GM21367 (cell line): ENCODE data around the gene CRCP.
"Not testable (repeated sequence)": the region's sequence is repeated elsewhere in the genome, so short reads cannot be mapped to it uniquely, and the experiment has no call there.

ENCODE experiments used
- ATAC-seq: cut with Tn5 transposase; IDR thresholded peaks from one replicate; pipeline ENCODE4 v1.9.1; 2021; ENCODE audit not compliant: unreplicated experiment

Gene CRCP

GRCh38 chr7:66114743-66115649 lies at the start of gene CRCP:
Gene CRCP (plus strand): TSS chr7:66114847. CDS start chr7:66114963, 116 bp downstream.
- ATAC-seq = peak; percentile 91

DNA sequence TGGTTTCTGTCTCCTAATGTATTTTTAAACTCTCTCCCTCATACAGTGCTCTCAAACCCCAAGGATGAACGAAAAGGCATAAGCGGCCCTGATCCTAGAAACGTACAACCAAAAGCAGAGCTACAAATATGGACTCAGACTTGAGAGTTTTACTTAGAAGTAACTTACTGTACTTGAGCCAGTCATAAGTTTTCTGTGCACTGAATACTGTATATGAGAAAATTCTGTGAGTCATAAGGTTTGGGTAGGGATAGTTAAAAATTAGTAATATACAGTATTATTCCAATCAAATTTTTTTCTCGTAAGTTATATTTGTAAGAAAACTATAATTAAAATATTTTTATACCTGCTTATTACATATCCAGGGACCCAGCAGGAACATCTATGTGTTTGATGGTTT lies 44.9 kb upstream of the CRCP start:
- no peak for ATAC-seq

- ATAC-seq = no peak
These were observed 44.4 kb upstream of the CRCP start for GRCh38 chr7:66070222-66070621.

- ATAC-seq = not testable (repeated sequence)
These were observed 42.4 kb upstream of the CRCP start for GRCh38 chr7:66072208-66072607.

DNA sequence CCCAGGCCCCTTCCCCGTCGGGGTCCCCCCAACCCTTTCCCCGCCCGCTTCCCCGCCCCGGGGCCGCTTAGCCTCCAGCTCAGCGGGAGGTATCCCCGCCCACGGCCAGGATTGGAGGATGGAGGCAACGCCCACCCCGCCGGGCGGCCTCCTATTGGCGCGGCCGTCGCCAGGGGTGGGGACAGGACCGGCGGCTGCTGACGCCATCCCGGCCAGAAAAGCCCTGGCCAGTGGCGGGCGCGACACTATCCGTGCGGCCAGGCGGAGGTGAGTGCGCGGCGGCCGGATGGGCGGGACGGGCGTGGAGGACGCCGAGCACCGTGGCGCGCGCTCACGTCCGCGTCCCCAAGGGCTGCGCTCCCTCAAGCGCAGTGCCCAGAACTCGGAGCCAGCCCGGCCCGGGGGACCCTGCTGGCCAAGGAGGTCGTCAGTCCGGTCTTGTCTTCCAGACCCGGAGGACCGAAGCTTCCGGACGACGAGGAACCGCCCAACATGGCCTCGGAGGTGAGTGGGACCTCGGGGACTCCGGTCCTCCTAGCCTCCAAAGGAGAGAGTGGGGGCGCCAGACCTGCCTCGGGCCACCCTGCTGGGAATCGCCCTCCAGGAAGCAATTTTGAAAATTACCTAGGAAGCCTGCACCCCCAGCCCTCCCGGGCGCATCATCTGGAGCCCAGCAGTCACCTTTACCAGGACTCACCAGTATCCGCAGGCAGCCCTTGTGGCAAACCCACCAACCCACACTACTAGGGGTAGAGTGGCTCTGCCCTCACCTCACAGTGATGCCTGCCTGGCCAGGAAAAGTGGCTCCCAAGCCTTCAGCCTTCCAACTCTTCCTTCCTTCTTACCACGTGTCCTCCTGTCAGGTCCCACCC lies 38.8 kb upstream of the CRCP start, which contains the start of gene ASL:
ASL (plus strand) TSS at position 230 of the 872 bp plus-strand sequence; CDS start at position 493, 263 bp downstream.
- peak; percentile 96 for ATAC-seq

GRCh38 chr7:66076462-66077329 lies 38.0 kb upstream of the CRCP start:
- no peak for ATAC-seq

DNA sequence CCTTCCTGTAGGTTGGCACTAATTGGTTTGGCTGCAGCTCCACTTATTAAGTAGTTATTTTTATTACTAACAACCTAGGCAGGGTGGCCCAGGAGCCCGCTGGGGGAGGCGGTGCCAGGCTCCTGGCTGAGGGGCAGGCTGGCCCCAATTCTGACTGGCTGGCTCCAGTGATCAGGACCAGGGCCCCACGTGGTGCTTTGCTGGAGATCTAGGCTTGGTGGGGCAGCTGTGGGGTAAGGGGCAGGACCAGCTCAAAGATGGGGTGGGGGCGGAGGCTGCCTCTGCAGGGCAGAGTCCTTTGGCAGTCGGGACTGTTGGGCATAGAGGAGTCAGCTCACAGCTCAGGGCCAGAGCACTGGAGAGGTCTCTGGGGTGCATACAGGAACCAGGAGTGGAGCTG lies 36.6 kb upstream of the CRCP start:
- no peak for ATAC-seq

GRCh38 chr7:66082083-66082482 lies 32.6 kb upstream of the CRCP start:
- no peak for ATAC-seq

- ATAC-seq = no peak
These were observed 31.7 kb upstream of the CRCP start for GRCh38 chr7:66082886-66083415.

DNA sequence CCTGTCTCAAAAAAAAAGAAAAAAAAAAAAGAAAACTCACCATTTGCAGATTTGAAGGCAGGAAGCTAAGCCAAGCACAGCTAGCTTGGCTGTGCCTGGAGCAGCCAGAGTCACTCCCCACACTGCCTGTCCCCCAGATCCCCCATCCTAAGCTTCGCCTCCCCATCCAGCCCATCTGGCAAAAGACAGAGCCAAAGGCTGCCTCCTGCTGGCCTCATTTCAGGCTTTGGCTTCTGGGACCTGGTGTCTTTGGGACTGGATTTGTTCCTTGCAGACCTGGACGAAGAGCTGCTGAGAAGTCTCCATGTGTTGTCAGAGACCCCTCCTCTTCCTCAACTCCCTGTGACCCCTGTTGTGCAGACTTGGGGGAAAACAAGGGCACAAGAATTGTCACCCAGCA lies 31.0 kb upstream of the CRCP start:
- no peak for ATAC-seq

GRCh38 chr7:66088861-66089838 lies 25.5 kb upstream of the CRCP start:
- ATAC-seq = no peak

DNA sequence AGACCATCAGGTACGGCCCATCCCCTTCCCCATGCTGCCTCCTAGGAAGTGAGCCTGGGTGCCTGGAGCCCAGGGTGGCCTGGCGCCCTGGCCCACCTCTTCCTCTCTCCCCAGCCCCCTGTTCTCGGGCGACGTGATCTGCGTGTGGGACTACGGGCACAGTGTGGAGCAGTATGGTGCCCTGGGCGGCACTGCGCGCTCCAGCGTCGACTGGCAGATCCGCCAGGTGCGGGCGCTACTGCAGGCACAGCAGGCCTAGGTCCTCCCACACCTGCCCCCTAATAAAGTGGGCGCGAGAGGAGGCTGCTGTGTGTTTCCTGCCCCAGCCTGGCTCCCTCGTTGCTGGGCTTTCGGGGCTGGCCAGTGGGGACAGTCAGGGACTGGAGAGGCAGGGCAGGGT lies 22.0 kb upstream of the CRCP start:
- no peak for ATAC-seq

- no peak for ATAC-seq
These were observed 19.6 kb upstream of the CRCP start for GRCh38 chr7:66095010-66095409.

DNA sequence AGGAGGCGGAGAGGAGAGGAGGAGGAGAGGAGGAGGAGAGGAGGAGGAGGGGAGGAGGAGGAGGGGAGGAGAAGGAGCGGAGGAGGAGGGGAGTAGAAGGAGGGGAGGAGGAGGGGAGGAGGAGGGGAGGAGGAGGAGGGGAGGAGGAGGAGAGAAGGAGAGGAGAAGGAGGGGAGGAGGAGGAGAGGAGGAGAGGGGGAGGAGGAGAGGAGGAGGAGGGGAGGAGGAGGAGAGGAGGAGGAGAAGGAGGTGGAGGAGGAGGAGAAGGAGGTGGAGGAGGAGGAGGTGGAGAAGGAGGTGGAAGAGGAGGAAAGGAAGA lies 15.5 kb upstream of the CRCP start:
- no peak for ATAC-seq

GRCh38 chr7:66099551-66100407 lies 14.9 kb upstream of the CRCP start:
- ATAC-seq = peak; percentile 84

GRCh38 chr7:66100408-66101050 lies 14.1 kb upstream of the CRCP start:
- no peak for ATAC-seq

- ATAC-seq = not testable (repeated sequence)
These were observed 12.5 kb upstream of the CRCP start for GRCh38 chr7:66102168-66102567.

DNA sequence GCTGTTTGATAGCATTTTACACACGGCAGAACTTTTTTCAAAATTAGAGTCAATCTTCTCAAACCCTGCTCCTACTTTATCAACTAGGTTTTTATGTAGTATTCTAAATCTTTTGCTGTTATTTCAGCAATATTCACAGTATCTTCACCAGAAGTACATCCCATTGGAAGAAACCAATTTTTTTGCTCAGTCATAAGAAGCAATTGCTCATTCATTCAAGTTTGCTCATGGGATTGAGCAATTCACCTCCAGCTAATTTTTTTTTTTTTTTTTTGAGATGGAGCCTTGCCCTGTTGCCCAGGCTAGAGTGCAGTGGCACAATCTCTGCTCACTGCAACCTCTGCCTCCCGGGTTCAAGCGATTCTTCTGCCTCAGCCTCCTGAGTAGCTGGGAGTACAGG lies 10.7 kb upstream of the CRCP start:
- not testable (repeated sequence) for ATAC-seq
